ENCODE data around the gene DOK6.

Gene DOK6

DNA sequence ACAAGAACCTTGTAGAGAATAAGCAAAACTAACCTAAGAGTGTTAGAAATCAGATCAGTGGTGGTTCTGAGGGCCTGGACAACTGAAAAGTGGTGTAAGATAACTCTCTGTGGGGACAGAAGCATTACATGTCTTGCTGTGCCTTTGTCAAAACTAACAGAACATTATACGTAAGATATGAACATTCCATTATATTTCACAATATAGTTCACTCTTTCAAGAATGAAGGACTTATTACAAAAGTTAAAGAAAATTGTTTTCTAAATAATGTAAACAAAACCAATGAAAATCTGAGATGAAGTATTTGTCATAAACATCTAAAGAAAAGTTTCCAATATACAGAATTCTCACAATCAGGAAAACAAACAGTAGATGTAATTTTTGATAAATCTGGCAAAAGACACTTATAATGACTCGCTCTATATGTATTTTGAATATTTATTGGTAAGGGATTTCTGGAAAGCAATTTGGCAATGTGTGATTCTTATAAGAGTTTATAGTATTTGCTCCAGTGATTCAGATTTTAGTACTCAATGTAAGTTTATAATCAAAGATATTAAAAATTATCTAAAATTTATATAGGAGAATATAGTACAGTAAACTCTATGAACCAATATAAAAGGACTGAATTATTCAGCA is 288.6 kb downstream of the DOK6 start:
- no peak for DNase-seq (ENCODE audit: low read depth)

DNA sequence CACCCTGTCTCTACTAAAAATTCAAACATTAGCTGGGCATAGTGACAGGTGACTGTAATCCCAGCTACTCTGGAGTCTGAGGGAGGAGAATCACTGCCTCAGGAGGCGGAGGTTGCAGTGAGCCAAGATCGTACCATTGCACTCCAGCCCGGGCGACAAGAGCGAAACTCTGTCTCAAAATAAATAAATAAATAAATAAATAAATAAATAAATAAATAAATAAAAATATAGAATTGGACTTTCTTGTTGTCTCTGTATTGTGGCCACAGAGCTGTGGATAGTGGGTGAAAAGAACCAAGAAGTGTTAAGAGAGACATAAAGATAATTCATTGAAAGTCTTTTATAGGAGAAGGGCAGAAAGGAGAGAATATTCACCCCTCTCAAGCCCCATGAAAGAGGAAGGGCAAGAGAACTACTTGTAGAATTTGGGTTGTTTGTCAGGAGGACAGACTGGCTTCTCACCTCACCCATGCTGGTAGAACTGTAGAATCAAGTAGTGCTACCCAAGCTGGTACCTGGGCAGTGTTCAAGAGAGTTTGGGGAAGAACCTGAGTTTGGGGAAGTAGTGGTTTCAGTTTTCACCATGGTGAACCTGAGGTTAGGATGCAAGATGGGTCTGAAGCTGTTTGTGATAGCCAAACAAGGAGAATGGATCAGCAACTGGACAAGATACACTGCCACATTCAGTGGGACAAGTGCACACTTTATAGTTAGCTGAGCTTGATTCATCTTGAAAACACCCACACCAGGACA is 290.5 kb downstream of the DOK6 start:
- DNase-seq (ENCODE audit: low read depth), result no peak

DNA sequence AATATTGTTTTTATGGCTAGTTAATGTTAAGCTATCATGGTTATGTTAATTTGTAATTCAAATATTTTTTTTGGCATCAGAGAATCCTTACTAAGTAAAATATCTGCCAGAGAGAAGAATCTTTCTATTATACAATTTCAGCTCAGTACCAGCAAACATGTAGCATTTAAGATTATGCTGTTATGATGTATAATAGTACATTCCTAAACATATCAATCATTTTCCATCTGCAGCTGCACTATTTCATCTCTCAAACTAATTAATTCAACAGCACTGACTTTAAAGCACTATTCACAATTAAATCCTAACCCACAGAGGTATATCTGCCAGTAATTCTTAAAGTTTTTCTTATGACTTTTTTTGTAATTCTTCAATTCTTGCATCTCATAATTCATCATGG is 296.4 kb downstream of the DOK6 start:
- DNase-seq (ENCODE audit: low read depth), result no peak

DNA sequence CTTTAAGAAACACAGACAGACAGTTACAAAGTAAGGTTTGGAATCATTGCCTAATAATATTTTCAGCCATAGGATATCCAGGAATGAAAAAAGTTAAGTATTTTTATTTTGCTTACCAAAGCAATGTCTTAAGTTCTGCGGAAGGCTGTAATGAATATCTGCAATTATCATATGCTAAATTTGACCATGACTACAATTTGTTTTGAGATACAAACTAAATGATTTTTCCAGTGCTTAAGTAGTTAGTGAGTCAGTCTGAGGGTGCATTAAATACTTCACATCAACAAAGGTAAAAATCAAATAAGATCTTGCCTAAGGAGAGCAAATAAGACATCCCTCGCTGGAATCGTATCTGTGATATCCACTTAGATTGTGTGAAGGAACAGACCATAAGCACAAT is 297.0 kb downstream of the DOK6 start:
- DNase-seq (ENCODE audit: low read depth), result no peak

DNA sequence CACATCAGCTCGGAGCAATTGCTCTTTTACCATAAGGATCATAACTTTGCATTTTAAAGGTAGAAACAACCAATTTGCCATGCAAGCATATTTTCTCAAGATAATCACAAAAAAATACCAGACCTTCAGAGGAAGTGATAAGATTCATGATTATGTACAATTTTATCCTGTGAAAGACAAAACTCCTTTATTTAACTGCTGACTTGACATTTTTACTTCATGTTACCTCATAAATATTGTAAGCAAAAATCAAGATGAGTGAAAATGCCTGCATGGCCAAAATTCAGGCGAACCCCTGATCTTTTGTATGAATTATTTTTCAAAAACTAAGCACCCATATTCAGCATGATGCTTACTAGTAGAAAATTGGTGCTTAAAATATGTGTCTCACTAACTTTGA is 300.6 kb downstream of the DOK6 start:
- DNase-seq (ENCODE audit: low read depth), result no peak

DNA sequence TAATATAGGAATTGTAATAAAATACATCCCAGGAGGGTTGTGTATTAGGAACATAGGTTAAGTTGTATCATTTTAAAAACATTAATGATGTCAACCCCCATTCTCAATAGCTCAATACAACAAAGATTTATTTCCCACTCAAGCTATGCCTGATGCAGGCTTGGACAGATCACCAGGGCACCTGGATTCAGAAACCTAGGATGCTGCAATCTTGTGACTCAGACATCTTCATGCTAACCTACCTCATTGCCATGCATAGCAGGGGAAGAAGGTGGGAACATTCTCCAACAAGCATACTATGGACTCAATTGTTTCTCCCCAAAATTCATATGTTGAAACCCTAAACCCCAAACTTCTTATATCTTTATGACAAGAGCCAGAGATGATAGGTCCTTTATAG is 302.8 kb downstream of the DOK6 start:
- DNase-seq (ENCODE audit: low read depth), result no peak

DNA sequence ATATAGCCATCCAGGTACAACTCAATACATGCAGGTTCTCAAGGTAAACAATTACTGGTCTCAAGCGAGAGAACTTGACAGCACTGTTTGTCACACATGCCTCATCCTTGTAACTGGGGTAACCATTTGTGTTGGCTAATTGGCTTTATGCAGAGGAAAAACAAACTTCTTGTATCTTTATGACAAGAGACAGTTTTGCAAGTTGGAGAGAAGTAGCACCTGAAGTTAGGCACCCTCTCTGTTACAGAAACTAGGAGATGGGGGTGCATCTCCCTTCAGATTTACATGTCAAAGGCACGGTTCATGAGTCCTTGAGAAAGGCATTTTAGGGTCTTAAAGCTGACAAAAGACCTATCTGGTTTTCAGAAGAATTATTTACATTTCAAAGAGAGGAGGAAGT is 305.3 kb downstream of the DOK6 start:
- no peak for DNase-seq (ENCODE audit: low read depth)

DNA sequence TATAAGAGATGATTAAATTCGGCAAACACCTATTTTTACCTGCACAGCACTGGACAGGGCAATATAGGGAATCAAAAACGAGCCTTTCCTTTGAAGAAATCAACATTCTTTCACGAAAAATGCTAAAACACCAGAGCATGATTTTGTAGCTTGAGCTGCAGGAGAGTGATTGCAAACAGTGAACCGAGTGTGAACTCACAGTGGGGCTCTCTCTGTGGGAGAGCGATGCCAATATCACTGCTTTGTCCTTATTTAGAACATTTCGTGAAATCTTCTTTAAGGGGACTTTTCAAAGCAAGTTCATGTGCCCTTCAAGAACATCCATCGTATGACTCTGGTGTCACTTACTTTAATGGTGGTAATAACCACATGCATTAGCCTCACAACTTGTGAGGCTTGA is 308.2 kb downstream of the DOK6 start:
- no peak for DNase-seq (ENCODE audit: low read depth)

DNA sequence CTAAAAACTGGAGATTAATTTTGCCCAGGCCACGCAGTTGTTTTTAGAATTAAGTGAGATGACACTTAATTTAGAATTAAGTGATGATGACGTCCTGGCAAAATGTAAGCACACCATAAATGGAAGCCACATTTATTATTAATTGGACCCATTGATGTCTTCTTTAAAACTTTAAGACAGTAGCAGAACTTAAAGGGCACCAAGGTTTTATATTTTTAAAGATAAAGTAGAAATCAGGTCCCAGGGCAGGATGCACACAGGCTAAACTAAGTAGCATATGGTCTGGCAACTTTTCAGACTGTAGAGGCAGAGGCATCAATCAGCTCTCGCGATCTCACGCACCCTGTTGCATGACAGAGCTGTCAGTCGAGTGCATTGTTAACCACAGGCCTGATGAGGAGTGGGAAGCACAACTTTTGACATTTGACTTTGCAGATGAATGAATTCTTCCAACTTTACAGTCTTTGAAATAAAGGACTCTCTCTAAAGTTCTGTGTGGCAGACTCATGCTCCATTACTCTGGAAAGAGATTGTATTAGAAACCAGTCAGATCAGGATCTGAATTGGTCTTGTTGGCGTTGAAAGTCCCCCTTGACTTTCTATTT is 314.6 kb downstream of the DOK6 start:
- DNase-seq (ENCODE audit: low read depth), result no peak

DNA sequence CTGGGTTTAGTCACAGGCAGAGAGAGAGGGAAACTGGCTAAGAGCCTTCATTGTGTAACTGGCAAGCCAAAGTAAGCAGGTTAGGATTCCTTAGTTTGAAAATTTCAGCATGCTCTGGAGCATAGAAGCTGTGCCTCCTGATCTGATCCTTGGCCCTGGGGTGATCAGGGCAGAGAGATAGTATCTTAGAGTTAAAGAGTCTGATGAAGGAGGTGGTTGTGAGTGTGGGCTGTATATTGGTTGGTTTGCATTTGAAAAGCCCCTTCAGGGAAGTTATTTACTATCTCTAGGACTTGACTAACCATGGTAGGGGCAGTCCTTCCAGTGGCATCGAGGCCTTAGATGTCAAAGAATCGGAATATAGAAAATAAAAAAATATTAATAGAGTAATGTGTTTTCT is 316.9 kb downstream of the DOK6 start:
- no peak for DNase-seq (ENCODE audit: low read depth)

DNA sequence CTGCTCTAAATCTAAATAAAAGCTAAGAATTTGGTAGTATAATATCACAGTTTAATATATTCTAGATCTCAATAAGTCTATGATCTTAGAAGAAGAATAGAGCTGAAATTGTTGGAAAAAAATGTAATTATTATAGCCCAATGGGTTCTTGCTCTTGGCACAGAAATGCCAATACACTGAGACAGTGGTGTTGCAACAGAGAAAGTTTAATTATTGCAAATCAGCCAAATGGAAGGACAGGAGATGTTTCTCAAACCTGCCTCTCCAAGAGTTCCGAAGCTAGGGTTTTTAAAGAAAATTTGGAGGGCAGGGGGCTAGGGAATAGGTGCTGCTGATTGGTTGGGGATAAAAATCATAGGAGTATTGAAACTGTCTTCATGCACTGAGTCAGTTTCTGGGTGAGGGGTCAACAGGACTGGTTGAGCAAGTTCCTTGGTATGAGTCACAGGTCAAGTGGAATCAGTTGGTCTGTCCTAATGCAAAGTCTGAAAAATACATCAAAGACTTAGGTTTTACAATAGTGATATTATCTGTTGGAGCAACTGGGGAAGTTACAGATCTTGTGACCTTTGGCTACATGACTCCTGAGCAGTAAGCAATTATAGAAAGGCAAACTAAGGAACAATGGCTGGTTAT is 318.3 kb downstream of the DOK6 start:
- DNase-seq (ENCODE audit: low read depth), result no peak

DNA sequence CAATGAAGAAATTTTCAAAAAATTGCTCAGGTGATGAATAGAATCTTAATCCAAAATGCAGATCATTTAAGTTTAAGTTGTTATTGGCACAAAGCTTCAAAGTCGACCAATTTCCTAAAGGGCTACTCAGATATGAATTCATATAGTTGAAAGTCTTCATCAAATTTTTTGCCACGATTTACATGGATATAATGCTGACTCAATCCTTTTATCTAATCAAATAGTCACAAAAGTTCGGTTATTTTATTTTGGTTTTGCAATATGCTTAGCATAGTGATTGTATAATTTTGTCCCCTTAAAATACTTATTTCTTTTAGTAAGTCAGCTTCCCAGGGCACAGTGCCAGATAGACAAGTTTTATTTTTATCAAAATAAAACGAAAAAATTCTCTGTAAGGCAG is 319.7 kb downstream of the DOK6 start:
- no peak for DNase-seq (ENCODE audit: low read depth)

DNA sequence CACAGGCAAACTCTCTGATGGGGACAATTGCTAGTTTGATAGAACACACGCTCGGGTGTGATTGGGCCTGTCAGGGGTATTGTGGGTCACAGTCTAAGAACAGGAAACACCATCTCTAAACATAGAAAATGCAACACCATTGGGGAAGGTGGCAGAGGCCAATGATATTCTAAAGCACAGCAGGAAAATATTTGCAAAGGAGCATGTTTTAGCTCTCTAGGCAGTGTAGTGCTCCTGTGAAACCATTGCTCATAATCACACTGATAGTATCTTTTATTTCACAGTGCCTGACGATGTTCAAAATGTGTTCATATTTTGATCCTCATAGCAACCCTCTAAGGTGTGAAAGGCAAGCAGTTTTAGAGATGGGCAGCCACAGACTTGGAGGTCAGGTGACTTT is 322.7 kb downstream of the DOK6 start:
- no peak for DNase-seq (ENCODE audit: low read depth)

DNA sequence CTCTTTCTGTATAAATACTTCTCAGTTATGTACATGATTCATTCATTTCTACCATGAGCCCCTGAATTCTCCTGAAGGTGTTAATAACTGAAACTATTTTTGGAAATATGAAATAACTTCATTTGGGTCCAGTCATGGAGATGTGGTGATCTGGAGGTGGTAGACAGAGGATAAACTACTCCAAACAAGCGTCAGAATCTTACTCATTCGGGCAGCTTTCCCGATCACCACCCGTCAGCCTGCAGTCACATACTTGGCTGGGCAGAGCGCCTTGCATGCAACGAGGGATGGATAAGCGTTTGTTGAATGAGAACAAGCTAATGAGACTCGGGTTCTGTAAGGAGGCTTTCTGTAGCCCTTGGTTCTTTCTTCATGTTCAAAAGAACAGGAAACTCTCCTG is 324.3 kb downstream of the DOK6 start:
- no peak for DNase-seq (ENCODE audit: low read depth)

DNA sequence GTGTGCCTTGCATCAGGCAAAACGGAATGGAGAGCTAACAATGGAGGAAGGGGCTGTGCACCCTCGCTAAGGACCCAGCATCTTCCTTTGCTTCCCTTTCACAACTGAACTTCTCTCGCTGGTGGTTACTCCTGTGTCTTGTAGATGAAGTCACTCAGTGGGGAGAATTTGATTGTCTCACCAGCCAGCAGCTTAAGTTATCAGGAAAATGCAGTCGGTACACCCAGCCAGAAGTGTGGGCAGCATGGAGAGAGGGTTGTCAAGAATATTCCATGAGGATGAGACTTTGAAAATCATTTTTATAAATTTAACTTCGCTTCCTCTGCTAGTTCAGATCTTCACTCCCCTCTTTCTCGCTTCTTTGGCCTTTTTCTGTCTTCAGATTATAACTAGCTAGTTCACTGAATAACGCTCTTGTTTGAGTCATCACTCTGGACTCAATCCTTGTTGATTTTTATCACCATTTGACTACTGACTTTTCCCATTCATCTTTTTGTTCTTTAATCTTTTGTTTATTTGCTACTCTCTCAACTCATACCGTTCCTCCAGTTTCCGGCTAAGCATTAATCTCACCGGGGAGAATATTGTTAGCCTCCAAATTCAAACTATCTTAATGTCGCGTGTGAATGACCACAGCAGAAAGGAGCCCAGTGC is 325.3 kb downstream of the DOK6 start:
- DNase-seq (ENCODE audit: low read depth), result no peak

DNA sequence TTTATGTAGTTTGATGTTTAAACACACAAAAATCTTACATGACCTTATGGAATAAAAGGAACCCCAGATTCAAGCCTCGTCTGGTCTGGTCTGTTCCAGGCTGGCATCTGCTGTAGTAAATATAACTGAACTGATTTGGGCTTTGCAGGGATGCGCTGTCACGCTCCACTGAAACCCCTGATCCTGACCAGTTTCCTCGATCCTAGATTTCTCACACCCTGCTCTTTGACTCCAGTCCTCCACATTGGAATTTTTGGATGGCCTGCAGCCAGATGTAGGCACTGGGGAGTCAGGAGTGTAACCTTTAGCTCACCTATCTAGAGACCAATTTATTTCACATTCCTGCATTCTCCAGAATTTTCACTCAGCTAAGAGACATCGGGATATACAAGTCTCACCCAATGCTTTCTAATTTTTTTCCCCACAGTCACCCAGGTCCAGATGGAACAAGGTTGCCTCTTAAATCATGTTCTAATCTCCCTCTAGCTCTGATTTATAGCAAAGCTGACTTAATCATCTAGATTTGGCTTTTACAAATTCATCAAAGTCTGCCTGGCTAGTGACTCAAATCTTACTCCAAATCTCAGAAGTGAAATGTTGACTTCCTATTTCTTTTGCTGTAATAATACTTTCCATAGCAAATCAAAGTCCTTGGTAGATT is 327.4 kb downstream of the DOK6 start:
- DNase-seq (ENCODE audit: low read depth), result no peak

DNA sequence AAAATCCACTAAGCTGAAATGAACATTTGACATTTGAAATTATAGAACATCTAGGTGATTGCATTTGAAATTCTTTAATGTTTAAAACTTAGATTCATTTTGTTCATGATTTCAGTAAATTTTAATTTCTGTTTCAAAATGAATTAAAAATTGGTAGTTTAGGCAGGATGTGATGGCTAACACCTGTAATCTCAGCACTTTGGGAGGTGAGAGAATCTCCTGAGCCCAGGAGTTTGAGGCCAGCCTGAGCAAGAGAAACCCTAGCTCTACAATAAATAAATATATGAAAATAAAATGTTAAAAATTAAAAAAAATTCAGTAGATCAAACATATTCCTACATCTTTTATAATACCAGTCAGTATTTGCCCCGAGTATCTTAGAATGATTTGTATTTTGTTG is 330.0 kb downstream of the DOK6 start:
- DNase-seq (ENCODE audit: low read depth), result no peak

DNA sequence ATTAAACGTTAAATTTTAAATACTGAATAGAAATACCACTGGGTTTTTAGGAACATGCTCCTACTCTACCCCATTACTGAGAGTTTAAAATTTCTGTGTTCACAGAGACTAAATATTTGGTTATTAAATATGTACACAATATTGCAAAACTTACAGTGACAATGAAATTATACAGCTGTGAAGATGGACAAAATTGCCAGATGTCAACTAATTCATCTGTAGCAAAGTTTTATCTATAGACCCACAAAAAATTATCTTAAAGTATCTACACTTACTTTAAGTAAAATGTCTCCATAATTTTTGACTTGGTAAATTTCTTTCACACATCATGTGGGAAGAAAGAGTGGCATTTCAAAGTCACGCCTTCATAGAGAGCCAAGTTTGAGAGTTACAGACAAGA is 333.8 kb downstream of the DOK6 start:
- DNase-seq (ENCODE audit: low read depth), result no peak

DNA sequence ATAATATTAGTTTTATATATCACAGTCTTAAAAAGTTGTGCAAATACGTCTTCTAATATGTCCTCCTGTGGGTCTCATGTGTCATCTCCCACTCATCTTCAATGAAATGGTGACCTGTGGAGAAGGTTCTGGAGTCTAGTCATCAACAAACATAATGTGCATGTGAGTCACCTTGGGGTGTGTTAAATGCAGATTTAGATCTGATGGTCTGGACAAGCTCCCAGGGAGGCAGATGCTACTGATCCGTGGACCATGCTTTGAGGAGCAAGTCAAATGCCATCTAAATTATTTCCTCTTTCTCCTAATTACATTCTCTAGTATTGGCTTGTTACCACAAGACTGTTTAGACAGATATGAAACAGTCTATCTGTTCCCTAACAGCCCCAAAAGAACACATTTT is 336.0 kb downstream of the DOK6 start:
- DNase-seq (ENCODE audit: low read depth), result no peak

DNA sequence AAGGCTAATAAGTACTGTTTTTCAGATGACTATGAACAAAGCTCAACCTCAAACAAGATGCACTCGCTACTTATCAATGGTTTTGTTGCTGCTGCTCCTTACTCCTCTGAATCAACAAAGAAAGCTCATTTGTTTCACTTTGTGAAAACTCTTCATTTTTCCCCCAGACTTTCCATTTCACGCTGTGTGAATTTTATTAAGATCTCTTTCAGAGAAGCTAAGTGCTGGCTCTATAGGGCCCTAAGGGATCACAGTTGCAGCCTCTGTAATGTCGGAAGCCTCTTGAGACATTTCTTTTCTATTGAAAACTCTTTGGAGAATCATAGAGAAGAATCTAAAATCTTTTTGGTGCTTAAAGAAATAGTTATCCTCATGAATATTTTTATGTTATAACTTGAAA is 337.2 kb downstream of the DOK6 start:
- DNase-seq (ENCODE audit: low read depth), result no peak

DNA sequence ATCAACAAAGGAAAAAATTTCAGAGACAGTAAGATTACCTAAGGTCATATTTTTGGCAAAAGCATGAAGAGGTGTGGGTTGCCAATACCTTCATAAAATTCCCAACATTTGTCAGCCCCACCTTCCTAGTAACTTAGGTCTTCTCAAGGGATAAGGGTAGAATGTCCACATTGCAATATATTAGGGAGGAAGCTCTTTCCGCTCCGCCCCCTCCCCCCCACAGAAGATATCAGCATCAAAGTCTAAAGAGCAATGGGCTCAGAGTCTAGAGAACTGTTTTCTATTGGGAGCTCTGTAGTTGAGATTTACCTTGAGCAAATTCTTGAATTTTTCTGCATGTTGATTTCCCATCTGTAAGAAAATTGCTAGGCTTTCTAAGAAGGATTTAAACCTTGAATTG is 346.7 kb downstream of the DOK6 start:
- DNase-seq (ENCODE audit: low read depth), result no peak

DNA sequence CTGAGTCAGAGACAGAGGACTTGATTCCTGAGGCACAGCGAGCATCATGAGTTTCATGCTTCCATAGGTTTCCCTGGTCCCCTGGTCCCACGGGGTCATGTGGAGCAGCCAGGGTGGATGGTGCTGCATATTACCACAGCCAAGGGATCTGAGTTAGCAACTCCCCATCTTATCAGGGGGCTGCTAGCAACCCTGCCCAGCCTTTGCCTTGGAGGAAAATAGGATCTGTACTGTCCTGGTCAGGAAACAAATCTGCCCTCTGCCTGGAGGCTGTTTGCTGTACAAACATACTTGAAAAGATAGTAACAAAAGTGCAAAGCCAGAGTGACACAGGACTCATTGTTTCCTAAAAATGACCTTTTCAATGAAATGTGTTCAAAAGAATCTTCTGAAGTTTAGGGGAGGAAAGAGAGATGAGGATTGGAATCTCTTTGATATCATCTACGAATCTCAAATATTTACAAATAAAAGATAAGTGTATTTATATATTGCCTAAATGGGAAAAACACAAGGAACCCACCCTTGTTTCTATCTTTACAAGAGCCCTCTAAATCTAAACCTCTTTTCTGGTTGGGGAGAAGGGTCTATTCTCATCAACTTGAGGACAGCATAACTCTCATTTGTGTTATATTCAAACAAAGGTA is 352.2 kb downstream of the DOK6 start:
- DNase-seq (ENCODE audit: low read depth), result no peak
